CD8-positive, alpha-beta memory T cell (primary cell): ENCODE results near the gene SAMD13. TPM values are rescaled to one million over a fixed set of nuclear protein-coding genes. Genes with fewer than 3 reads are reported as not detected.

ENCODE experiments used
- polyA plus RNA-seq: library from polyadenylated mRNA; unstranded; fragments of 300-500 nt; fragmentation: Illumina TruSeq; gene quantifications from one replicate; pipeline ENCODE4 v1.2.3, GENCODE V29; 2021
- total RNA-seq, 2 experiments: library from RNA; stranded (reverse); gene quantifications; one replicate each; pipeline ENCODE4 v1.2.3, GENCODE V29; 2021

Gene SAMD13
- total and polyA plus RNA-seq, 3 experiments from 2014 or later = 0.35 to 0.48 (median 0.39) TPM

Other genes with a start within 250 kb of the SAMD13 start
- 10 to 100 TPM; 47.7 to 54.6 TPM for gene PRKACB, start 157.4 kb upstream of the SAMD13 start, total RNA-seq
- gene PRKACB, start 157.4 kb upstream of the SAMD13 start, polyA plus RNA-seq = 97.5 TPM
- gene DNASE2B, start 96.8 kb downstream of the SAMD13 start, total RNA-seq = not detected
- gene DNASE2B, start 96.8 kb downstream of the SAMD13 start, polyA plus RNA-seq = not detected
- gene RPF1, start 177.6 kb downstream of the SAMD13 start, total RNA-seq = 10 to 100 TPM; 60.1 to 63.5 TPM
- gene RPF1, start 177.6 kb downstream of the SAMD13 start, polyA plus RNA-seq = 59.7 TPM
- under 1 TPM; 0.55 to 0.69 TPM for gene SPATA1, start 204.7 kb downstream of the SAMD13 start, total RNA-seq
- not detected for gene SPATA1, start 204.7 kb downstream of the SAMD13 start, polyA plus RNA-seq
- gene GNG5, start 204.9 kb downstream of the SAMD13 start, total RNA-seq = 100 to 1,000 TPM; 123 to 128 TPM
- 249 TPM for gene GNG5, start 204.9 kb downstream of the SAMD13 start, polyA plus RNA-seq